NCI-H146 treated with DMSO at 0.1 percent for 48 hours (cell line): ENCODE data around the gene LAD1.

Experiments used
- DNase-seq: peaks from one replicate; lab custom pipeline; 2025; ENCODE audit not compliant: unreplicated experiment; lab: John Stamatoyannopoulos, UW

The LAD1 gene

GRCh38 chr1:201419256-201419655 is 20.1 kb upstream of the LAD1 start:
- DNase-seq = no peak

GRCh38 chr1:201418461-201418860 is 19.3 kb upstream of the LAD1 start:
- no peak for DNase-seq

- no peak for DNase-seq
Observed at GRCh38 chr1:201414051-201414738, 15.1 kb upstream of the LAD1 start.

GRCh38 chr1:201411292-201411691 is 12.2 kb upstream of the LAD1 start:
- no peak for DNase-seq

- no peak for DNase-seq
Observed at GRCh38 chr1:201409440-201409839, 10.3 kb upstream of the LAD1 start.

- no peak for DNase-seq
Observed at GRCh38 chr1:201408834-201409200, 9.7 kb upstream of the LAD1 start.

GRCh38 chr1:201408176-201408833 is 9.2 kb upstream of the LAD1 start:
- peak; percentile 46 for DNase-seq

- DNase-seq = no peak
Observed at GRCh38 chr1:201406831-201407406, 7.8 kb upstream of the LAD1 start.

- no peak for DNase-seq
Observed at GRCh38 chr1:201405484-201405831, 6.3 kb upstream of the LAD1 start.

GRCh38 chr1:201404722-201405483 is 5.8 kb upstream of the LAD1 start:
- DNase-seq = no peak

GRCh38 chr1:201404055-201404454 is 4.9 kb upstream of the LAD1 start:
- no peak for DNase-seq

- no peak for DNase-seq
Observed at GRCh38 chr1:201403359-201403758, 4.2 kb upstream of the LAD1 start.

GRCh38 chr1:201401700-201402099 is 2.6 kb upstream of the LAD1 start:
- DNase-seq = no peak

GRCh38 chr1:201400852-201401230 is 1.7 kb upstream of the LAD1 start:
- DNase-seq = no peak

- no peak for DNase-seq
Observed at GRCh38 chr1:201400212-201400851, 1.2 kb upstream of the LAD1 start.

- DNase-seq = peak; percentile 42
Observed at GRCh38 chr1:201399352-201400126, 415 bp upstream of the LAD1 start.

GRCh38 chr1:201397675-201398074 is 1.4 kb downstream of the LAD1 start:
- no peak for DNase-seq

- DNase-seq = no peak
Observed at GRCh38 chr1:201396861-201397464, 2.2 kb downstream of the LAD1 start.

GRCh38 chr1:201395936-201396335 is 3.2 kb downstream of the LAD1 start:
- no peak for DNase-seq

GRCh38 chr1:201394591-201394990 is 4.5 kb downstream of the LAD1 start:
- no peak for DNase-seq
